NCI-H446 (cell line): ENCODE data around the gene NACA.

Experiments used
- DNase-seq, 2 experiments: peaks; one replicate each; lab custom pipeline; 2025; lab: John Stamatoyannopoulos, UW

The NACA gene

GRCh38 chr12:56687223-56688128, 37.6 kb downstream of the NACA start:
- peak in 1 of 2 experiments; percentile 17 for DNase-seq

DNA sequence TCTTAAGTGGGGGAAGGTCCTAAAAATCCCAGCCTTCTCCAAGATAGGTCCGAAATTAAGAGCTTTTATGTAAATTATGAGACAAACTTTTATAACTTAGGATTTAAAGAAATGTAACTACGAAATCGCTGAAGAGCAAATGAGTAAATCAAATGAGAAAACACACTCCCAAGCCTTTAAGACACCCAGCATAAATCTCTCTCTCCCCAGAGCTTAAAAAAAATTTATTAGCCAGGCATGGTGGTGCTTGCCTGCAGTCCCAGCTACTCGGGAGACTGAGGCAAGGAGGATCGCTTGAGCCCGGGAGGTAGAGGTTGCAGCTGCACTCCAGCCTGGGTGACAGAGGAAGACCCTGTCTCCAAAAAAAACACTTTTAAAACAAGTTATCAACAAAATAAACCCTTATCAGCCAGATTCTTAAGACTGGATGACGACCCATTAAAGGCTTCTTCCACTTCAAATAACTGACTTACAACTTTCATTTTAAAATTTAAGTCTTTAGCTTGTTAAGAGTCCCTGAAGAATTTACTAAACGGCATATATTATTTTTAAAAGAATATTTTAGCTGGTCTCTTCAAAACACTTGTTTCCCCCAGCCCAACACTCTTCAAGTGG, 40.2 kb downstream of the NACA start:
- no peak for DNase-seq

- no peak for DNase-seq
Observed at GRCh38 chr12:56682323-56682722, 42.8 kb downstream of the NACA start.

GRCh38 chr12:56679883-56680575, 45.1 kb downstream of the NACA start:
- no peak for DNase-seq

- DNase-seq, result no peak
Observed at GRCh38 chr12:56678852-56679251, 46.2 kb downstream of the NACA start.

DNA sequence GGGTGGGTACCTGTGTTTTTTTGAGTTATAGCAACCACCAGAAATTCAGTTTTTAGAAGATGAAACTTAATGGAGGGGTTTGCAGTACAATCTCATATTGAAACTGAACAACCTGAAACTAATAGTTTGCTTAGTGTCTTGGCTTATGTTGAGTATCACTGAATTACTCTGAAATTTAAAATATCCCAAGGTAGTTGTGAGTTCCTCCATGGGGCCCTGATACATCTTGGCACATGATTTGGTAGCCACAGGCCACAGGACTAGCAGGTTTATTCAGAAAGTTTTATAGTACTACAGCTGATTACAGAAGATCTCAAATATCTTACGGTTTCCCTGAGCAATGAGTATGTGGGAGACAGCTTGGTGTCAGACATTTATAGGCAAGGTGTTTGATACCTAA, 47.4 kb downstream of the NACA start:
- no peak for DNase-seq

- no peak for DNase-seq
Observed at GRCh38 chr12:56676851-56677580, 48.1 kb downstream of the NACA start.

DNA sequence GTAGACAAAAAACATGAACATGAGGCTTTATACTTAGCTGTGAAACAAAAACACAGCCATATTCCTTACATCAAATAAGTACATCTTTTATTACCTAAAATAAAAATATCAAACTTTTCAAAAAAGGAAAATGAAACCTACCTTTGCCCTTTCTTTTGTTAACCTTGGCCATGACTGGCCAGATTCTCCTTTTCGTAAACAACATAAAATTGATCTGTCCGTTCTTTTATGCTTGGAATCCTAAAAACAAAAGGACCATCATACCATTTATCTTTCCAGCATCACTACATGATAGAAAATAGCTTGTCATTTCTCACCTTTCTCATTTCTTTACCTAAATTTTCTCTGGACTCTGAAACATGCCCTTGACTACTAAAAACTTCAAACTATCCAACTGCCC, 53.5 kb downstream of the NACA start:
- DNase-seq, result no peak

GRCh38 chr12:56670836-56671235, 54.3 kb downstream of the NACA start:
- DNase-seq, result no peak

DNA sequence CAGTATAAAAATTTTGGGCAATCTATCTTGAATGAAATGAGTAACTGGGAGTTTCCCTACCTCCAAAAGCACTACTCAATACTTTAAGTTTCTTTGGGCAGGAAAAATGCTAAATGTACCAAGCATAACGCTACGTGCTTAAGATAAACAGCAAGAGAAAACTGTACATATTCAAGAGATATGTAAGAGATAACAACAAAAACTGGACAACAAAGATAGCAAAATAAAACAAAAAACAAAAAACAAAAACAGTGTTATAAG, 57.0 kb downstream of the NACA start:
- no peak for DNase-seq
